22Rv1 (cell line): Measurements from ENCODE around the gene GTPBP4.

ENCODE experiments used
- CTCF ChIP-seq: fragments of 450-650 bp; IDR thresholded peaks from 2 replicates; pipeline ENCODE4 v1.5.1; 2017; ENCODE audit warnings: mild to moderate bottlenecking
- ZFX ChIP-seq: fragments of 450-650 bp; IDR thresholded peaks from 2 replicates; pipeline ENCODE4 v1.6.1; 2017; ENCODE audit warnings: antibody characterized with exemption, borderline replicate concordance

GRCh38 chr10:986137-986825 lies 2.0 kb upstream of the GTPBP4 start:
- TF ChIP-seq CTCF (no peak), ZFX (no peak)
